Neural progenitor cell (in vitro differentiated cells): Measurements from ENCODE around the gene PCSK4.

Source experiments
- CTCF ChIP-seq: fragments of 200-600 bp; sonication (generic); IDR thresholded peaks from 2 replicates; pipeline ENCODE4 v1.5.1; 2017; ENCODE audit warnings: antibody characterized with exemption, mild to moderate bottlenecking
- EZH2 ChIP-seq: fragments of 200-600 bp; sonication (generic); IDR thresholded peaks from 2 replicates; pipeline ENCODE4 v1.6.1; 2017; ENCODE audit warnings: antibody characterized with exemption, mild to moderate bottlenecking, moderate library complexity
- EZH2phosphoT487 ChIP-seq: fragments of 200-600 bp; sonication (generic); IDR thresholded peaks from 2 replicates; pipeline ENCODE4 v1.6.1; 2017; ENCODE audit warnings: antibody characterized with exemption

GRCh38 chr19:1446713-1447481, 43.3 kb downstream of the PCSK4 start:
- TF ChIP-seq CTCF (no peak), EZH2 (peak; percentile 63), EZH2phosphoT487 (peak; percentile 56)
